ENCODE measurements around the gene KLF7.

GRCh38 chr2:207200136-207200535 is 34.4 kb upstream of the KLF7 start:
- TF ChIP-seq POLR2AphosphoS5 (IDR thresholded peaks at IDR 0.05; ENCODE audit: insufficient read depth in 1 of 2, low read depth in 1 of 2) (no peak), CTCF (IDR thresholded peaks at IDR 0.05) (no peak)
